Anterior cingulate cortex (tissue), 58 donors: ENCODE measurements around the gene ARHGAP44.

Experiments
- DNase-seq, 58 donors: peaks; one replicate each; lab custom pipeline; 2025; lab: John Stamatoyannopoulos, UW

The ARHGAP44 gene

DNA sequence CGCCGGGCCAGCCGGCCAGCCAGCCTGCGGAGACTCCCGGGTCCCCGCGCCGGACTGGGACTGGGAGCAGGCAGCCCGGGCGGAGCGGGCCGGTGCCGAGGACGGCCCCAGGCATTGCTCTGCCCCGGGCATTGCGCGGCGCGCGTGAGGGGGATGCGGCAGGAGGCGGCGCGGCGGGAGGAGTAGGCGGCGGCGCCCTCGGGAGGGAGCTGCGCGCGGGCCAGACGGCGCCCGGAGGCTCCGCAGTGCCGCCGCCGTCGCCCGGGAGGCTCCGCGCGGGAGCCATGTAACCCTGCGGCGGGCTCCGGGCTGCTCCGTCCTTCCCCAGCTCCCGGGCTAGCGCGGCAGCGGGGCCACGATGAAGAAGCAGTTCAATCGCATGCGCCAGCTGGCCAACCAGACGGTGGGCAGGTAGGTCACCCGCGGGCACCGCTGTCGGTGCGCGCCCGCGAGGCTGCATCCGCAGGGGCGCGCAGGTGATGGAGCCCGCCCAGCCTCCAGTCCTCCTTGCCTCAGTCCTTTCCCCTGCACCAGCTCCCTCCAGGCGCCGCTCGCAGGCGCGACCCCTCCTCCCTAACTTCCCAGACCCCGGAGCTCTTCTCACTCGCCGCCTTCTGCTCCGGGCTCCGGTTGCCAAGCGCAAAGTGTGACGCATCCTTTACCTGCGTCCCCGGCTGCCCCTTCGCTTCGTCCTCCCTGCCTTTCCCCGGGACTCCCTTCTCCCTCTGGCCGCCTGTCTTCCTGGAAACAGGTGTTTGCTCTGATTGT is at the start of gene ARHGAP44:
Gene ARHGAP44 (plus strand): TSS at position 18 of the 768 bp plus-strand sequence. CDS start 341 bp downstream, at position 359.
- DNase-seq: peak in 47 of 58 donors; percentile 9 to 76 (median 43)

DNA sequence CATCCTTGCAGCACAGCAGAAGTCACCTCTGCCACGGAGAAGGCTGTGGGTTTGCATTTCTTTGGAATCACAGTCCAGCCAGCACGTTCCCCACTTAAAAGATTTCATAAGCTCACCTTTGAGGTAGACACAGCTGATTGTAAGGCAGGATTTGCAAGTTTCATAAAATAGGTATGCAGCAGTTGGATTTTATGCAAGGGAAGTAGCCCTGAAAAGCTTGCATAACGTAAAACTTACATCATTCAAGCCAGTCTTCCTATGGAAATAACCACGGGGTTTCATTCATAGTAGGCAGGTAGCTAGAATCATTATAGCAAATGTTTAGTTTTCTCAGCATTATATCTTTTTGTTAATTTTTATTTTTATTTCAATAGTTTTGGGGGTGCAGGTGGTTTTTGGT is 49.8 kb upstream of the ARHGAP44 start:
- no peak for DNase-seq

- DNase-seq: no peak
These were observed 46.3 kb upstream of the ARHGAP44 start for GRCh38 chr17:12743046-12743445.

GRCh38 chr17:12744298-12744697 is 45.0 kb upstream of the ARHGAP44 start:
- DNase-seq: no peak

DNA sequence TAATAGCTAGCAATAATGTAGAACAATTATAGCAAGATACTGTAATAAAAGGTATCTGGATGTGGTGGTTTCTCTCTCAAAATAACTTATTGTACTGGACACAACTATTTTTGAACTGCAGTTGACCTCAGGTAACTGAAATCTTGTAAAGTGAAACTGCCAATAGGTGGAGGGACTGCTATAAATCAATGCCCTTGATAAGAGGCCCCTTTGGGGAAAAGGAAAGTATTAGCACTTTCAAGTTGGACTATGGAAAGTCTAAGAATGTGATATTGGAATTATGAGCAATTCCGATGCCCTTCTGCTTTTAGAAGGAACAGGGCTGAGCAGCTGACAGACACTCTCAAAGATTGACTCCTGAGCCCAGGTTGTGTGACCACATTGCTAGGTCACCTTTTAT is 44.5 kb upstream of the ARHGAP44 start:
- no peak for DNase-seq

GRCh38 chr17:12745486-12745885 is 43.8 kb upstream of the ARHGAP44 start:
- no peak for DNase-seq

DNA sequence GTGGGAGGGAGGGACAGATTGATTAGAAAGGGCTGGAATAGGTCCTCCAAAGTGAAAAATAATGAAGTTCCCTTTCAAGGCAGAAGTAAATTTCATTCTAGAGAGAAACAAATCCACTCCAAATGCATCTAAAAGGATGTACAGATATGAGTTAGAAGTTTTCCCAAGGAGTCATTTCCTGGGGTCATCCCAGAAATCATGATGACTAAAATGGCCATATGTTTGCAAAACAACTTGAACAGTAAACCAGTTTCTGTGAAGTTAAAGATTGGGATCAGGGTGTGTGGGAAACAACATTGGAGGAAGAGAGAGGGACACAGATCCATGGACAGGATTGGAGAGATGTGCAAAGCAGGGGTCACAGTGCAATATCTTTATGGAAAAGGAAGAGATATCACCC is 32.5 kb upstream of the ARHGAP44 start:
- no peak for DNase-seq

DNA sequence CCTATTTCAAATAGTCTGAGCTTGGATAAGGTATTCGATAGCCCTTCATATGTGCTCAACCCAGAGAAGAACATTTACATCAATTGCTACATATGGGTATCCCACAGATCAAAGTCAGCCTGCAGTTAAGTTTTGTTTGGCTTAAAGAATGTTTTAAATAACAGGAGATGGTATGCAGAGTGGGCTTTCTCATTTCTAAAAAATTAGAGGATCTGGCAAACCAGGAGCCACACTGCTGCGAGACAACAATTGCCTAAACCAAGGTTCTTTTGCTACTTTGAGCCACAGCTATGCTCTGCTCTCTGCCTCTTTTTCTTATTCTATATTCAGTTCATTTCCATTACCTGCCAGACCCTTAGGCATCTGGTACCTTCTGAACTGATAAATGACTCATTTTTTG is 30.2 kb upstream of the ARHGAP44 start:
- DNase-seq: no peak

DNA sequence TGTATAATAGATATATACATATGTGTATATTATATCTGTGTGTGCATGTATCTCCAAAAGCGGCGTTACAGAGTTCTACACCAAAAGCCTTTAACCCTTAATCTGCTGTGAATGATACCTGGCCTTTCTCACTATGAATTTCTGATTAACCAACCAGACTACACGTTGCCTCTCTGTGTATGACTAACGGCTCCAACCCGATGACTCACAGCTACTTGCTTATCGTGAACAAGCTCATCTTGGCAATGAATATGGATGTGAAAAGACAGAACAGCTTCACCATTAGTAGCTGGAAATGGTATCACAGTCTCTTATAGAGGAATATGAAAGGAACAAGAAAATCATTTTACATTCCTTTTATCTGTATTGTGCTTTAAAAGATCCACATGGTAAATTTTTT is 23.8 kb upstream of the ARHGAP44 start:
- DNase-seq: peak in 19 of 58 donors; percentile 0 to 55 (median 10)

DNA sequence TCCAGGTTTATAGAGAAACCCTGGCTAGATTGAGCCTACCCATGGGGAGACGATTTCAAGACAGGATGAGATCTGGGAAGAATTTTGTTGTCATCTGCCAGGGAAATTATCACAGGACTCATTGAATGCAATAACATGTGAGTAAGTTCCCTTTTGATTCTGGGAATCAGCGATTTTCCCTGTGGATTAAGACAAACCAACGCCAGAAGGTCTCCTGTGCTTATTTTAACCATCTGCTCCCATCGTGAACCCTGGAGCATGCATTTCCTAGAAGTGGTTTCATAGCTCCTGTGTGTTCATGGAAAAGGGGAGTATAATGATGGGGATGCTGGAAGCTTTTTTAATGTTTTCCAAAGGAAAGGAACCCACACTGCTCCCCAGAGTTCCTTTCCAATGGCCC is 21.0 kb upstream of the ARHGAP44 start:
- DNase-seq: no peak

DNA sequence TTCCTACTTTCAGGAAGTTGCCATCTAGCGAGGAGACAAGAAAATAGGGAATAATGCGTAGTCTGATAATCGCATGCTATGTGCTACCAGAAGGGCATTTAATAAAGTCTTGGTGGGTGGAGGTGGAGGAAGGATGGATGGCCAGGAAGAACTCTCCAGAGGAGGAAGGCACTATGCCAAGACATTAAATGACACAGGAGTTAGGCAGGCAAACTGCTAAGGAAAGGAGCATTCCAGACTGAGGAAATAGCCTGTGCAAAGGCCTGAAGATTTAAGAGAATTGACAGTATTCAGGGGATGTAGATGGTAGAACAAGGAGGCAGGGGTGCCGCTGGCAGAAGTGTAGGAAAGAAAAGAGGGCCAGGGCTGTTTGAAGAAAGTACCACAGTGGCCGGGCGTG is 19.3 kb upstream of the ARHGAP44 start:
- DNase-seq: no peak

DNA sequence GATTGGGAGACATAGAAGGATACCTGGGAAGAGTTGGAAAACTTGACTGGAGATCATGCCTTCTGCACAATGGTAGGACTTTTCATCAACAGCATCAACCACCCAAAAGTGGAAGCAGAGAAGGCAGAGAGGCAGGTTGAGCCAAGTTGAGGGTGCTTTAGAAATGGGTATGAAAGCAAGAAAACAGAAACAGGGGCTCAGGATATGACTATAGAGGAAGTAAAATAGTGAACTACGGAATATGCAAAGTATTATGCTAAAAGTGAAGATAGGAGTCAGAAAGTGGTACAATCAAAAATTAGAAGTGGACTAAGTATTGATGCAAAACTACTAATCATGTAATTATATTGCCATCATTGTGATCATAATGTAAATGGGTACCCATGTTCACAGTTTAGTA is 16.1 kb upstream of the ARHGAP44 start:
- no peak for DNase-seq

DNA sequence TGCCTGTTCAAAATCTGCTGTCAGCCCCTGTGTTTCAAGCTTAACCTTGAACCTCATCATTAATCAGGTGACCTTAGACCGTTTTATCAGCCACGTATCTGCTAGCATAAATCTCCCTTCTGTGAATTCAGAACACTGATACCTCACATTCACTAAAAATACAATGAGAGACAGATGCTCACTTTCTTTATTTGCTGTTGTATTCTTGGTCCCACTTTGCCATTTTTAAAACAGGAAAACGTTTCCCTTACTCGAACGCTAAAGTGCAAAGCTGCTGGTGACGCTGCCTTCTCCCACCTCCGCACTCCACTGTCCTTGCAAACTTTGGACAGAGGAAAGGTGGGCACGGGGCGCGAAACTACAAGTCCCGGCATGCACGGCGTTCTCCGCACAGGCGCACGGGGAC is 220 bp upstream of the ARHGAP44 start:
- peak in 14 of 58 donors; percentile 19 to 80 (median 41) for DNase-seq

DNA sequence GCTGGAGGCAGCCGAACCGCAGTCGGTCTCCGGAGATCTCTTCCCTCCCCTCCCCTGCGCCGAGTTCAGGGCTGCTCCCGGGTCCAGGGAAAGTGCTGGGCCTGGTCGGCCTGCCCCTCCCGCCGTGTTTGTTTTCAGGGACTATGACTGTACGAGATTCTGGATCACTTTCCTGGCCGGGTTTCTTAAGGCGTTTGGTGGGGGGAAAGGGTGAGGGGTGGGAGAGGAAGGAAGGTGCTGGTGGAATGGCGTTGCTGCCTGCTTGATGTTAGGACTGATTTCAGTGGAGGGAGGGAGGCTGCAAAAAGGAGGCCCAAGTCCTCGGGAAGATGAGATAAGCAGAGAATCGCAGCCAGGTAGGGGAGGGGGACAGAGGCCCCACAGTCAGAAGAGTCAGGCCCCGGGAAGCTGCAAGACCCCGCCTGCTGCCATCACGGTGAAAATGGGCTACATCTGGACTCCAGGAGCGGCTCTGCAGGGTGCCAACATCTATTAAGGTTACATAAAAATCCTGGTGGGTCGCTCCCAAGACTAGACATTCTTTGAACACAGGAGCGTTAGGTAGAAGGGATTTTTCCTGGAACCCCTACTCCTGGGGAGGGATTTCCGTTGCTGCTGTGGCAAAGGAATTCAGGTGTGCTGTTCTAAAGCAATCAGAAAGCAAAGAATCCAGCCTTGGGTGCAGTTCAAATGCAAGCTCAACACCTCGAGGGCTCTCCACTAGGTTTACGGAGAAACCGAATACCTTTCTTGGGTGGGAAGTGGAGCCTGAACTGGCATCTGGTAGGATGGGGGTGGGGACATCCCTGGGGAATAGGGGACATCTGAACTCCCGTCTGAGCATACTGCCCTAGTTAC is 1.2 kb downstream of the ARHGAP44 start:
- peak in 8 of 58 donors; percentile 9 to 53 (median 38) for DNase-seq

DNA sequence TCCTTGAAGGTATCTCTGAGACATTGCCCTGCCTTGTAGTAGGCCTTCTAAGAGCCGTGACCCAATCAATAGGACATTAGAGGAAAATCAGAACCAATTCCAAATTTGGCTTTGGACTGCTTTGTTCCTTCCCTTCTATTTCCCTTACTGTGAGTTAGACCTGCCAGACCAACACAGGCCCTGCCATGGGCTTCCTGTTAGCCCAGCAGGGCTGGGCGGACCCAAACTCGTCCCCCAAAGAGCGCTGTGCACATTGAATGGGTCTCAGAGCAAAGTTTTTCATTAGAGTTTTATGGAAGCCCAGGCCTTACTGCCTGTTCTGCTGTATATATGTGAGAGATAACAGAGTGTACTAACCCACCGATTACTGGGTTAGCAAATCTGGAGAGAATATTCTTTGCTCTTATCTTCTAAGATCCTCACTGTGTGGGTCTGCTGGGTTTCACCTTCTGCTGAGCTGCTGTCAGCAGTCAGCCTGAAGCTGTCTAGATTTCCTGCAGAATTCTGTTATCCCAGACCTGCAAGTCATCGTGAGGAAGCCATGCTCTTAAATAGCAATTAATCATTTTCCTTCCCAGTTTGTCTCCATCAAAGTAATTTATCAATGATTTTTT is 5.7 kb downstream of the ARHGAP44 start:
- DNase-seq: no peak

GRCh38 chr17:12800855-12801365 is 11.6 kb downstream of the ARHGAP44 start:
- no peak for DNase-seq

GRCh38 chr17:12806630-12807029 is 17.3 kb downstream of the ARHGAP44 start:
- DNase-seq: no peak

GRCh38 chr17:12808723-12809122 is 19.4 kb downstream of the ARHGAP44 start:
- DNase-seq: no peak

GRCh38 chr17:12812877-12813276 is 23.6 kb downstream of the ARHGAP44 start:
- no peak for DNase-seq

DNA sequence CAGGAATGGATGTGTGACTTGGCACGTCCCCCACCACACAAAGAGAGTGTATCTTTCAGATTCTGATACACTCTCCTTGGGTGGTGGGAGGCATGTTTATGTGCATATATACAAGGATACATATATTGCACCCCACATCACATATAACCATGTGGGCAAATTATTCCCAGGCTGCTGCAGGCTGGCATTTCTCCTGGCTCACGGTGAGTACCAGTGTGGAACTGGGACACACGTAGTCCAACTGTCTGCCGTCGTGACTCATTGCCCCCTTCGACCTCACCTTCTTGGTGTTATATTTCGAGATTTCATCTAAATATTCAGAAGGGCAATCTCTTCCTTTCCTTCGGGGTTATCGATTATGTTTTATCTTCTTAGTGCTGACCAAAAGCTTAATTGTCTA is 24.4 kb downstream of the ARHGAP44 start:
- no peak for DNase-seq

- no peak for DNase-seq
These were observed 25.4 kb downstream of the ARHGAP44 start for GRCh38 chr17:12814718-12815117.
